Dermis microvascular lymphatic vessel endothelial cell (primary cell): ENCODE data around the gene HNF1A. TPM values are rescaled to one million over a fixed set of nuclear protein-coding genes. Genes with fewer than 3 reads are reported as not detected.
"Not testable (repeated sequence)": the region's sequence is repeated elsewhere in the genome, so short reads cannot be mapped to it uniquely, and the experiment has no call there.

Experiments used
- DNase-seq, 2 donors: peaks; one replicate each; pipeline versions ENCODE4 v3.0.0 to v3.0.0-alpha.2; 2010; ENCODE audit warnings: low read depth in 2 of 2
- total RNA-seq: library from RNA; depleted of rRNA; stranded (reverse); fragments of >200 nt; gene quantifications from 2 replicates; pipeline ENCODE4 v1.2.1, GENCODE V29; 2014

The HNF1A gene, protein sequence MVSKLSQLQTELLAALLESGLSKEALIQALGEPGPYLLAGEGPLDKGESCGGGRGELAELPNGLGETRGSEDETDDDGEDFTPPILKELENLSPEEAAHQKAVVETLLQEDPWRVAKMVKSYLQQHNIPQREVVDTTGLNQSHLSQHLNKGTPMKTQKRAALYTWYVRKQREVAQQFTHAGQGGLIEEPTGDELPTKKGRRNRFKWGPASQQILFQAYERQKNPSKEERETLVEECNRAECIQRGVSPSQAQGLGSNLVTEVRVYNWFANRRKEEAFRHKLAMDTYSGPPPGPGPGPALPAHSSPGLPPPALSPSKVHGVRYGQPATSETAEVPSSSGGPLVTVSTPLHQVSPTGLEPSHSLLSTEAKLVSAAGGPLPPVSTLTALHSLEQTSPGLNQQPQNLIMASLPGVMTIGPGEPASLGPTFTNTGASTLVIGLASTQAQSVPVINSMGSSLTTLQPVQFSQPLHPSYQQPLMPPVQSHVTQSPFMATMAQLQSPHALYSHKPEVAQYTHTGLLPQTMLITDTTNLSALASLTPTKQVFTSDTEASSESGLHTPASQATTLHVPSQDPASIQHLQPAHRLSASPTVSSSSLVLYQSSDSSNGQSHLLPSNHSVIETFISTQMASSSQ
- total RNA-seq: not detected in 2 replicates

DNA sequence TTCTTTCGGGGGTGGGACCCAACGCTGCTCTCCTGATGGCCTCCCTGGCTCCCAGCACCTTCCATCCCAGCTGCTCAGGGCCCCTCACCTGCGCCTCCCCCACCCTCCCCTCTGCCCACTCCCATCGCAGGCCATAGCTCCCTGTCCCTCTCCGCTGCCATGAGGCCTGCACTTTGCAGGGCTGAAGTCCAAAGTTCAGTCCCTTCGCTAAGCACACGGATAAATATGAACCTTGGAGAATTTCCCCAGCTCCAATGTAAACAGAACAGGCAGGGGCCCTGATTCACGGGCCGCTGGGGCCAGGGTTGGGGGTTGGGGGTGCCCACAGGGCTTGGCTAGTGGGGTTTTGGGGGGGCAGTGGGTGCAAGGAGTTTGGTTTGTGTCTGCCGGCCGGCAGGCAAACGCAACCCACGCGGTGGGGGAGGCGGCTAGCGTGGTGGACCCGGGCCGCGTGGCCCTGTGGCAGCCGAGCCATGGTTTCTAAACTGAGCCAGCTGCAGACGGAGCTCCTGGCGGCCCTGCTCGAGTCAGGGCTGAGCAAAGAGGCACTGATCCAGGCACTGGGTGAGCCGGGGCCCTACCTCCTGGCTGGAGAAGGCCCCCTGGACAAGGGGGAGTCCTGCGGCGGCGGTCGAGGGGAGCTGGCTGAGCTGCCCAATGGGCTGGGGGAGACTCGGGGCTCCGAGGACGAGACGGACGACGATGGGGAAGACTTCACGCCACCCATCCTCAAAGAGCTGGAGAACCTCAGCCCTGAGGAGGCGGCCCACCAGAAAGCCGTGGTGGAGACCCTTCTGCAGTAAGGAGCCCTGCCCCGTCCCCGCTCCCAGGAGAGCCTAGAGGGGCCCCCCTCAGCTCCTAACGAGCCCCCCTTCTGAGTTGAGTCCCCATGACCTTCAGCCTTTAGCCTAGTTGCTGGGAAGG is at the start of gene HNF1A:
Gene HNF1A (plus strand): TSS at position 248 of the 924 bp plus-strand sequence. CDS start 226 bp downstream, at position 474.
- DNase-seq: no peak

DNA sequence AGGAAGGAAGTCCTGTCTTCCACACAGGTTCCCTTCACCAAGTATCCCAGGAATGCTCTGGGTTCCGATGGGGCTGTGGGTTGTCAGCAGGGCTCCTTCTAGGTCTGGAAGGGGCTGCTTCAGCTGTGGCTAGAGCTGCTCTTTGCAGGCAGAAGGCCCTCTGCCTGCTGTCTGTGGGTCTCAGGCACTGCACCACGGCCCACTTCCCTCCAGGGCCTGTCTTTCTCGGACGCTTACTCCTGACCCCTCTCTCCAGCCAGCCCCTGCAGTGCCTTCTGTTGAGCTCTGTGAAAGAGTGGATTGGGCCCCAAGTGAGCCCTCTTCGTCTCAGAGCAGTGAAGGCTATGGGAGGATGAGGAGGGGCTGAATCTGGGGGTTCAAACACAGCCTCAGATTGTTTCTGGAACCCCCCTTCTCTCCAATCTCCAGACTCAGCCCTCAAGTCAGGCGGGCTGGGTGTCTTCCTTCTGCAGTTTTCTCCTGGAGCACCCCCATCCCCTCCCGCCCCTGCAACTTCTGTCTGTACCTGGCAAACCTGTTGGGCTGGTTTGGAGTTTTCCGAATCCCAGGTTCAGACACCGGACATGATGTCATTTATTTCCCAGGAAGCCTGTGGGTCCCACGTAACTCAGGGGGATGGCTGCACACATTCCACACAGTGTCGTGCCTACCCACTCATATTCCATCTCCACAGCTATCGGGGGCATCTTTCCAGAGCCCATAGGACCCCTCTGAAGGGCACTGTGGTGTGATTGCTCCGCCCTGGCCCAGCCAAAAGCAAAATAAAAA is 49.3 kb upstream of the HNF1A start:
- DNase-seq: no peak

DNA sequence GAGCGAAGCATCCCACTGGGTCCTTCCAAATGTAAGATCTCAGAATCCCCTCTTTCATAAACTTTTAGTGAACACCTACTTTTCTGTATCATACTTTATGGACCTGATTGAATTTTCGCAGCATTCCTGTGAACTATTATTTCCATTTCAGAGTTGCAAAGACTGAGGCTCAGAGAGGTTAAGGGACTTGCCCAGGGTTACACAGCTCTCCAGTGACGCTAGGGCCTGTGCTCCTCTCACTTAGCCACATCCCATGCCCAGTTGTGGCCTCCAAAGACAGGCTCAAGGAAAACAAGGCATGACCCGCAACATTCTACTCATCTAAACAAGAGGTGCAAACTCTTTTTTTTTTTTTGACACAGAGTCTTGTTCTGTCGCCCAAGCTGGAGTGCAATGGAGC is 48.3 kb upstream of the HNF1A start:
- no peak for DNase-seq

DNA sequence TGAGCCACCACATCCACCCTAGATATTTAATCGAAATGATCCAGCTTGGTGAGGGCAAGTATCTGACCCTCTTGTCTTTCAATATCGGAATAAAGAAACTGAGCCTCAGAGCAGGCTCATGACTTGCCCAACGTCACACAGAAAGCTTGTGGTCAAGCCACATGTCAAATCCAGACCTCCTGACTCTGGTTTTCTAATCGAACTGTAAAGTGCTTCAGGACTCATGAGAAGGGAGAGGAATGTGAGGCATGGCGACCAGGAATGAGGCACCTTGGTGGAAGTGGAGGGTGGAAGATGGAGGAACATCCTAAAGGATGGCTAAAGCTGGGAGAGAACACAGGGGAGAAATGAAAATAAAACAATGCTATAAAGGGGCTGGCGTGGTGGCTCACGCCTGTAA is 46.3 kb upstream of the HNF1A start:
- no peak for DNase-seq

DNA sequence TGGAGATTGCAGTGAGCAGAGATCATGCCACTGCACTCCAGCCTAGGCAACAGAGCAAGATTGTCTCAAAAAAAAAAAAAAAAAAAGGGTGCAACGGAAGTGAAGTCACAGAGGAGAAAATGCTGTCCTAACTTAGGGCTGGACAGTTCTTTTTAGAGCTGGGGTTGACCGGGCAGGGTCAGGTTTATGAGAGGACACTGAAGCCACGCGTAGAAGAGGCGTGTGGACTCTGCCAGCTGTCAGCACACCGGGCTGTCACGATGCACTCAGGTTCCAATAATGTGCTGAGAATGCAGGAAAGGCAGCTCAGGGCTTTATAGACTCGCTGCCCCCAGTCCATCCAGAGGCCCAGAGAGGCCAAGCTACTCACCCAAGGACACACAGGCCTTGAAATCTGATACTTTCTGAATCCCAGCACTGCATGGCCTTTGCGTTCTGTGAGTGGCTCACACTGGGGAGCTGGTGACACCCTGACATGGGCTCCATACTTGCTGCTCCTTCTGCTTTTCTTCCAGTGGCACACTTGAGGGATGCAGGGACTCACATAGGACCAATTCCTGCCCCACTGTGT is 45.3 kb upstream of the HNF1A start:
- DNase-seq: no peak

DNA sequence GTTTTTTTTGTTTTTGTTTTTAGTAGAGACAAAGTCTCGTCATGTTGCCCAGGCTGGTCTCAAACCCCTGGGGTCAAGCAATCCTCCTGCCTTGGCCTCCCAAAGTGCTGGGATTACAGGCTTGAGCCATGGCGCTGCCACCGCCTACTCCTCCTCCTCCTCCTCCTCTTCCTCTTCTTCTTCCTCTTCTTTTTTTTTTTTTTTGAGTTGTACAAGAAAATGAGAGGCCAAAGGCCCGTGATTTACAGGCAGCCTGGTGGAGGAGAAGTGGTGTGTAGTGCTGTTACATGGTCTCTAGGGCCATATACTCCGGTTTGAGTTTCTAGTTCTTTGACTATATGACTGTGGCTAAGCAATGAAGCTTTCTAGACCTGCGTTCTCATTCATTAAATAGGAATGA is 44.6 kb upstream of the HNF1A start:
- no peak for DNase-seq

DNA sequence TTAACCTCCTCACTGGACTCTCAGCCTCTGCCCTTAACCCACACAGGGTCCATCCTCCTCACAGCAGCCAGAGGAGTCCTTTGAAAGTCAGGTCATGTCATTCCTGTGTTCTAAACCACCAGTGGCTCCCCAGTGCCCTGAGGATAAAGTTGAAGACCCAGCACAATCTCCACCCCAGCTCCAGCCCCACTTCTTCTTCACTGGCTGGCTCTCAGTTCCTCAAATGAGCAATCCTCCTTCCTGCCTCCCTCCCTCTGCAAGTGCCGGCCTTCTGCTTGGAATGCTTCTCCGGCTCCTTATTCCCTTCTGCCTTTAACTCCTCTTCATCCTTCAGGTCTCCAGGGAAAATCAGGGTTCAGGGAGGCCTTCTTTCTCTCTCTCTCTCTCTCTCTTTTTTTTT is 42.1 kb upstream of the HNF1A start:
- no peak for DNase-seq

DNA sequence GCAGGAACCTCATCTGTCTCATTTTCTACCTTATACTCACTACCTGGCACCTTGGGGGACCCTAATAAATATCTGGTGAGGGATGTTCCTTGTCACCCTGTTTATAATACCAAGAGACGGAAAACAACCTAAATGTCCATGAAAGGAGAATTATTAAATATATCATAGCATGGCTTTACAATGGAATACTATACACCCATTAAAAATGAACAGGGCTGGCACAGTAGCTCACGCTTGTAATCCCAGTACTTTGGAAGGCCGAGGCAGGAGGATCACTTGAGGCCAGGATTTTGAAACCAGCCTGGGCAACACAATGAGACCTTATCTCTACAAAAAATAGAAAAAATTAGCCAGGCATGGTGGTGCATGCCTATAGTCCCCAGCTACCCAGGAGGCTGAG is 39.8 kb upstream of the HNF1A start:
- DNase-seq: no peak

DNA sequence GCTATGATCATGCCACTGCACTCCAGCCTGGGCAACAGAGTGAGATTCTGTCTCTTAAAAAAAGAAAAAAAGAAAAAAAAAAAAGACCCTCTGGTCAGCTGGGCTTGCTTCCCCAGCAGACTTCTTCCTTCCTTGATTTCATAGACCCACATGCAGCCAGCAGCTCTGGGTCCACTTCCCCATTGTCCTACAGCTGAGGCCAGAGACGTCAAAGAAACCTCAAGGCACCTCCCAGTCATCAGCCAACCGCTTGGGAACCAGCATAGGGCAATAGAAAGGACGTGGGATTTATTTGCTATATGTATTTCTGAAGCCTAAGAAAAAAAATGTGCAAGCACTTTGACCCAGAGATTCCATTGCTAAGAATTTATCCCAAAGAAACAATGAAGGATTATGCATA is 38.8 kb upstream of the HNF1A start:
- no peak for DNase-seq

DNA sequence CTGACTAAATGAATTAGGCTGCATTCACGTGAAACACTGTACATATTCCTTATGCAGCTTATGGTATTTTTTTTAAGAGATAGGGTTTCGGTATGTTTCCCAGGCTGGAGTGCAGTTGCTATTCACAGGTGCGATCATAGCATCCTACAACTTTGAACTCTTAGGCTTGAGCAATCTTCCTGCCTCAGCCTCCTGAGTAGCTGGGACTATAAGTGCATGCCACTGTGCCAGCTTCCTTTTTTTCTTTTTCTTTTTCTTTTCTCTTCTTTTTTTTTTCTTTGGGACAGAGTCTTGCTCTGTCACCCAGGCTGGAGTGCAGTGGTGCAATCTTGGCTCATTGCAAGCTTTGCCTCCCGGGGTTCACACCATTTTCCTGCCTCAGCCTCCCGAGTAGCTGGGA is 38.3 kb upstream of the HNF1A start:
- DNase-seq: no peak

DNA sequence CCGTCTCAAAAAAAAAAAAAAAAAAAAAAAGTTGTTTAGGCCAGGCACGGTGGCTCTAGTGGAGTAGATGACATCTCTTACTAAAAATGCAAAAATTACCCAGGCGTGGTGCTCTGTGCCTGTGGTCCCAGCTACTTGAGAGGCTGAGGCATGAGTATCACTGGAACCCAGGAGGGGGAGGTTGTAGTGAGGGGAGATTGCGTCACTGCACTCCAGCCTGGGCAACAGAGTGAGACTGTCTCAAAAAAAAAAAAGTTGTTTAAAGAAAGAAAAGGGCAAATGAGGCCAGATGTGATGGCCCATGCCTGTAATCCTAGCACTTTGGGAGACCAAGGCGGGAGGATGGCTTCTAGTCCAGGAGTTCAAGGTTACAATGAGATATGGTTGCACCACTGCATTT is 37.5 kb upstream of the HNF1A start:
- no peak for DNase-seq

DNA sequence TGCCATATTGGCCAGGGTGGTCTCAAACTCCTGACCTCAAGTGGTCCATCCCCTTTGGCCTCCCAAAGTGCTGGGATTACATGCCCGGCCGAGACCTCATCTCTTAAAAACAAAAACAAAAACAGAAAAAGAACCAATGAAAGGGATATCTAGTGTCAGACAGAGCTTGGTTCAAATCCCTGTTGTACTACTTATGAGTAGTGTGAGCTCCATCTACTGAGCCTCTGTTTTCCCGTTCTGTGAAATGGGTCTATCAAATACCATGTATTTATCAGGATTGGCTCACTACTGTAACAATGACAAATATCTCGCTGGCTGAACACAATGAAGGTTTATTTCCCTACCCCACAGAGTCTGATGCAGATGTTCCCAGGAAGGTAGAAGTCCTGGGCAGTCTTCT is 36.9 kb upstream of the HNF1A start:
- no peak for DNase-seq

DNA sequence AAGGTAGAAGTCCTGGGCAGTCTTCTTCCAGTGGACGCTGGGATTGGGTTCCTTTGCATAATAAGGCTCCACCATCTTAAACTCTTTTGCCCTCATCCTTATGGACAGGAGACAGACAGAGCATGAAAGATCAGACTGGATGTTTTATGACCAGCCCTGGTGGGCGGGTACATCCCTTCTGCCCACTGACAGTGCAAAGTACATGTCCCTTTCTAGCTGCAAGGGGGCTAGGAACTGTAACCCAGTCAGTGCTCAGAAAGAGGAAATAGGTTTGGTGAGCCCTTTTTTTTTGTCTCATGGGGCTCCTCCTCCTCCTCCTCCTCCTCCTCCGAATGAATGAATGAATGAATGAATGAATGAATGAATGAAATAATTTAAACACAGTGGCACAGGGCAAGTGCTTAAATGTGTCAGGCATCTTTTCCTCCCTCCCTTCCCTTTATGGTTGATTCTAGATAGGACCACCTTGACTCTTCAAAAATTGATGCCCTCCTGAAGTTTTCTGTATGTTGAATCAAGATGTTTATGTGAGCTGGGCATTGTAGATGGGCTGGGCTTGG is 36.4 kb upstream of the HNF1A start:
- DNase-seq: no peak

DNA sequence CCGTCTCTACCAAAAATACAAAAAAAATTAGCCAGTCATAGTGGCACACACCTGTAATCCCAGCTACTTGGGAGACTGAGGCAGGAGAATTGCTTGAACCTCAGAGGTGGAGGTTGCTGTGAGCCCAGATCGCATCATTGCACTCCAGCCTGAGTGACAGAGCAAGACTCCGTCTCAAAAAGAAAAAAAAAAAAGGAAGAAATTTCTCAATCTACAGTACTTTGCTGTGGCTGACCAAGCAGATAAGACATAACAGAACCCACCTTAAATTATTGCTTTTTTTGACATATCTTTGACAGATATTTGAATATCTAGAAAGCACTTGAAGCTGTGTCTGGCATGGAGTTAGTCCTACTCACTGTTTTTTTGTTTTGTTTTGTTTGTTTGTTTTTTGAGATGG is 34.9 kb upstream of the HNF1A start:
- no peak for DNase-seq

DNA sequence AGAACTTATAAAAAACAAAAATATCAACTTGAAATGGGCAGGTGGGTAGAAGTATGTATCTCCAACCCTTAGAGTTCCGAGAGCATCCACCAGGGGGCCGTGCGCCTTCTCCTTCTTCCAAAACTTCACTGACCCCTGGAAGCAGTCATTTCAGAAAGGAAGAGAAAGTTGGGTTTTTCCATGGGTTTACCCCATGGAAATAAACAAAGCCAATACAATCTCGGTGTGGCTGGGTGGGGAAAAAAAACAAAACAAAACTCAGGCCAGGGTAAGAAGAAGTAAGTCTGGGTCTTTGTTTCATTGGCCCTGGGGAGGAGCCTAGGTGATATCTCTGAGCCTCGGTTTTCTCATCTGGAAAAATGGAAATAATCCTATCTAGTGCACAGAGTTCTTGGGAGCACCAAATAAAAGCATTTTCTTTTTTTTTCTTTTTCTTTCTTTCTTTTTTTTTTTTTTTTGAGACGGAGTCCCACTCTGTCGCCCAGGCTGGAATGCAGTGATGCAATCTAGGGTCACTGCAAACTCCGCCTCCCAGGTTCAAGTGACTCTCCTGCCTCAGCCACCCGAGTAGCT is 33.6 kb upstream of the HNF1A start:
- peak; percentile 5 to 43 for DNase-seq

DNA sequence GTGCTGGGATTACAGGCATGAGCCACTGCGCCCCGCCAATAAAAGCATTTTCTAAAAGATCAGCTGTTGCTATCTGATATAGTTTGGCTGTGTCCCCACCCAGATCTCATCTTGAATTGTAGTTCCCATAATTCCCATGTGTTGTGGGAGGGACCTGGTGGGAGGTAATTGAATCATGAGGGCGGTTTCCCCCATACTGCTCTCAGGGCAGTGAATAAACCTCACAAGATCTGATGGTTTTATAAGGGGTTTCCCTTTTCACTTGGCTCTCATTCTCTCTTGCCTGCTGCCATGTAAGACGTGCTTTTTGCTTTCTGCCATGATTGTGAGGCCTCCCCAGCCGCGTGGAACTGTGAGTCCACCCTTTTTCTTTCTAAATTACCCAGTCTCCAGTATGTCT is 32.8 kb upstream of the HNF1A start:
- not testable (repeated sequence) for DNase-seq

DNA sequence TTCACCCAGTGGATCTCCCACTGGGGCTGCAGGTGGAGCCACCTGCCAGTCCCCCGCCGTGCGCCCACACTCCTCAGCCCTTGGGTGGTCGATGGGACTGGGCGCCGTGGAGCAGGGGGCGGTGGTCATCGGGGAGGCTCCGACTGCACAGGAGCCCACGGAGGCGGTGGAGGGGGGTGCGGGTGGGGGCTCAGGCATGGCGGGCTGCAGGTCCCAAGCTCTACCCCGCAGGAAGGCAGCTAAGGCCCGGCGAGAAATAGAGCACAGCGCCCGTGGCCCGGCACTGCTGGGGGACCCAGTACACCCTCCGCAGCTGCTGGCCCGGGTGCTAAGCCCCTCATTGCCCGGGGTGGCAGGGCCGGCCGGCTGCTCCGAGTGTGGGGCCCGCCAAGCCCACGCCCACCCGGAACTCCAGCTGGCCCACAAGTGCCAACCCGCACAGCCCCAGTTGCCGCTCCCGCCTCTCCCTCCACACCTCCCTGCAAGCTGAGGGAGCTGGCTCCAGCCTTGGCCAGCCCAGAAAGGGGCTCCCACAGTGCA is 28.0 kb upstream of the HNF1A start:
- not testable (repeated sequence) for DNase-seq

DNA sequence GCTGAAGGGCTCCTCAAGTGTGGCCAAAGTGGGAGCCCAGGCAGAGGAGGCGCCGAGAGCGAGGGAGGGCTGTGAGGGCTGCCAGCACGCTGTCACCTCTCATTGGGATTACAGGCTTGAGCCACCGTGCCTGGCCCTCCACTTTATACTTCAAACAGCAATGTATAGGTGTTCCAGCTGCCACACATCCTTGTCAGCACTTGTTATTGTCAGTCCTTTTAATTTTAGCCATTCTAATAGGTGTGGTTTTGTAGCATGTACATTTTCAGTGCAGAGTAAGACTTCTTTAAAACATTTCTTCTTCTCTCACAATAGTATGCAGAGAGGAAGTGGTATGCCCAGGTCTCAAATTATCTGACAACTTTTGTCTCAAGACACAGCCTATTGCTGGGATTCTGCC is 27.5 kb upstream of the HNF1A start:
- DNase-seq: no peak

DNA sequence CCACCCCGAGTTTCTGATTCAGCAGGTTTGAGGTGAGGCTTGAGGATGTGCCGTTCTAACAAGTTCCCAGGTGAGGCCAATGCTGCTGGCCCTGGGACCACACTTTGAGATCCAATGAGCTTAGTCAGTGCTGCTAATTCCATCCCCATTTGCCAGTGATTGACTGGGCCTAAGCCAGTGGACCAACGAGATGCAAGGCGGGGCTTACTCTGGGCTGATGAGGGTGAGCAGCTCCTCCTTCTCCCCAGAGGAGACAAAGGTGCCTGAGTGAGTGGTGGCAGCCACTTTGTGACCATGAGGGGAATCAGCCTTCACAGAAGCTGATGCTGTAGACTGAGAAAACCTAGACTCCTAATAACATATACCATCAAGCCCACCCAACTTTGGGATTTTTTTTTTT is 23.1 kb upstream of the HNF1A start:
- DNase-seq: no peak
